ENCODE results near the gene UNC5B. TPM values are rescaled to one million over a fixed set of nuclear protein-coding genes. Genes with fewer than 3 reads are reported as not detected.

Gene UNC5B
- total RNA-seq, 6 donors from 2014 or later = 8.4 to 27.7 (median 20.5) TPM

- no peak for ATAC-seq (ENCODE audit: low FRiP score in 2 of 2)
- peaks cover 6 to 14% (median 10%) of the 10 kb centered on the region in 4 donors for H3K4me1 ChIP-seq
These were observed 124.9 kb downstream of the UNC5B start for GRCh38 chr10:71337219-71337701.

GRCh38 chr10:71338728-71339495 is 126.5 kb downstream of the UNC5B start:
- Histone ChIP-seq H3K9me3 (no peaks in the 10 kb centered on the region), H3K4me1 (peaks cover 0 to 10% (median 8%) of the 10 kb centered on the region in 4 donors), H3K4me3 (no peak overlapping the region), H3K36me3 (peaks cover 0 to 21% (median 0%) of the 10 kb centered on the region in 4 donors), H3K27me3 (no peaks in the 10 kb centered on the region), H3K27ac (no peak overlapping the region)
- DNase-seq (no peak), ATAC-seq (ENCODE audit: low FRiP score in 2 of 2) (no peak)
- 85 to 97% methylated on average over 9 to 13 of the region's 13 CpGs for WGBS, 2 donors
- TF ChIP-seq CTCF (IDR thresholded peaks at IDR 0.05) = no peak
- TF ChIP-seq EP300 (IDR thresholded peaks at IDR 0.05) = no peak
- no peak for TF ChIP-seq POLR2A (IDR thresholded peaks at IDR 0.05)
- no peak for TF ChIP-seq POLR2AphosphoS5 (IDR thresholded peaks at IDR 0.05)

More at GRCh38 chr10:71337219-71337701, 124.9 kb downstream of the UNC5B start:
- no peak overlapping the region for H3K27ac ChIP-seq
- TF ChIP-seq POLR2A (IDR thresholded peaks at IDR 0.05) (no peak), EP300 (IDR thresholded peaks at IDR 0.05) (no peak), CTCF (IDR thresholded peaks at IDR 0.05) (no peak), POLR2AphosphoS5 (IDR thresholded peaks at IDR 0.05) (no peak)
- H3K4me3 ChIP-seq = no peak overlapping the region
- peaks cover 0 to 21% (median 0%) of the 10 kb centered on the region in 4 donors for H3K36me3 ChIP-seq
- WGBS, 2 donors = 95% methylated on average over 13 of the region's 13 CpGs
- no peaks in the 10 kb centered on the region for H3K27me3 ChIP-seq
- H3K9me3 ChIP-seq = no peaks in the 10 kb centered on the region
- peak in 1 of 2 donors; percentile 32 for DNase-seq

- peaks cover 5 to 8% (median 7%) of the 10 kb centered on the region in 4 donors for H3K4me1 ChIP-seq
- WGBS, 2 donors = 88 to 93% methylated on average over 10 of the region's 10 CpGs
- H3K27ac ChIP-seq = no peak overlapping the region
These were observed 127.6 kb downstream of the UNC5B start for GRCh38 chr10:71339796-71340589.

More at GRCh38 chr10:71339796-71340589, 127.6 kb downstream of the UNC5B start:
- DNase-seq (peak in 1 of 2 donors; percentile 37), ATAC-seq (ENCODE audit: low FRiP score in 2 of 2) (no peak)
- TF ChIP-seq POLR2A (IDR thresholded peaks at IDR 0.05) (no peak), POLR2AphosphoS5 (IDR thresholded peaks at IDR 0.05) (no peak), EP300 (IDR thresholded peaks at IDR 0.05) (no peak), CTCF (IDR thresholded peaks at IDR 0.05) (no peak)
- no peaks in the 10 kb centered on the region for H3K27me3 ChIP-seq
- peaks cover 0 to 21% (median 0%) of the 10 kb centered on the region in 4 donors for H3K36me3 ChIP-seq
- no peak overlapping the region for H3K4me3 ChIP-seq
- no peaks in the 10 kb centered on the region for H3K9me3 ChIP-seq

All from upper lobe of left lung (tissue), 6 donors.